ENCODE measurements around the gene NME7. TPM values are rescaled to one million over a fixed set of nuclear protein-coding genes. Genes with fewer than 3 reads are reported as not detected.

NME7 gene
- total RNA-seq, 1 experiment from 2014 or later, result 21.8 TPM

DNA sequence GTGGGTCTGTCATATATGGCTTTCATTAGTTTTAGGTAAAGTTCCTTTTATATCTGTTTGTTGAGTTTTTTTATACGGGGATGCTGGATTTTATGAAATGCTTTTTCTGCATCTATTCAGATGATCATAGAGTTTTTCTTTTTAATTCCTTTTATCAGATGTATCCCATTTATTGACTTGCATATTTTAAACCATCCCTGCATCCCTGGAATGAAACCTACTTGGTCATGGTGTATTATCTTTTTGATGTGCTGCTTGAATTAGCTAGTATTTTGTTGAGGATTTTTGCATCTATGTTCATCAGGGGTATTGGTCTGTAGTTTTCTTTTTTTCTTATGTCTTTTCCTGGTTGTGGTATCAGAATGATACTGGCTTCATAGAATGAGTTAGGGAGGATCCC, 118.0 kb downstream of the NME7 start:
- ChIA-PET CTCF (no interaction called here), POLR2A (no interaction called here), RAD21 (ENCODE audit: low non-redundant PET in 1 of 2, low total read pairs in 2 of 2, uncharacterized antibody in 2 of 2, unreplicated experiment in 2 of 2) (no interaction called here)
- TF ChIP-seq CBX3 (IDR thresholded peaks at IDR 0.05; ENCODE audit: low read depth), result no peak
- no peak for TF ChIP-seq YY1 (IDR thresholded peaks at IDR 0.05; ENCODE audit: extremely low read depth, insufficient replicate concordance, low read depth, low read length)
- TF ChIP-seq EGR1 (IDR thresholded peaks at IDR 0.05; ENCODE audit: low read depth), result no peak
- TF ChIP-seq EZH2 (IDR thresholded peaks at IDR 0.05), result no peak
- no peak for TF ChIP-seq ELF1 (IDR thresholded peaks at IDR 0.05; ENCODE audit: borderline replicate concordance, low read depth)
- TF ChIP-seq SIN3A (IDR thresholded peaks at IDR 0.05; ENCODE audit: low read depth), result no peak
- H2AFZ ChIP-seq (ENCODE audit: low read depth, low read length, poor library complexity, severe bottlenecking), result no peak overlapping the region
- H3K4me3 ChIP-seq (replicated peaks in 1 of 2; ENCODE audit: low read depth in 1 of 2, low read length in 2 of 2), result no peak overlapping the region
- no peaks in the 10 kb centered on the region for H3K4me1 ChIP-seq (ENCODE audit: control insufficient read depth in 1 of 2, insufficient read depth in 2 of 2, low read length in 2 of 2)
- no TSS peak for BruUV-seq (replicated peaks)
- no peaks in the 10 kb centered on the region for H3K9me3 ChIP-seq (ENCODE audit: control insufficient read depth in 1 of 2, insufficient read depth in 1 of 2, low read depth in 1 of 2, low read length in 2 of 2)
- intact Hi-C loops (cut with micrococcal nuclease), result no loop called here
- H4K20me1 ChIP-seq (ENCODE audit: insufficient read depth), result no peaks in the 10 kb centered on the region
- no peaks in the 10 kb centered on the region for H3K27me3 ChIP-seq (ENCODE audit: insufficient read depth, low read length)
- H3K9ac ChIP-seq (ENCODE audit: low read length), result no peak overlapping the region
- H3K79me2 ChIP-seq (ENCODE audit: insufficient read depth, low read length), result no peaks in the 10 kb centered on the region
- ATAC-seq, result no peak
- H3K4me2 ChIP-seq (ENCODE audit: low read length), result no peak overlapping the region
- no peaks in the 10 kb centered on the region for H3K9me2 ChIP-seq (ENCODE audit: insufficient read depth)
- H3K36me3 ChIP-seq (ENCODE audit: control insufficient read depth in 1 of 2, insufficient read depth in 2 of 2, low read length in 2 of 2), result no peaks in the 10 kb centered on the region
- H3K27ac ChIP-seq (ENCODE audit: low read depth, low read length), result no peak overlapping the region
- DNase-seq (ENCODE audit: low read depth, low spot score), result no peak

- POLR2A ChIA-PET, result no interaction called here
- Histone ChIP-seq H3K4me1 (ENCODE audit: control insufficient read depth in 1 of 2, insufficient read depth in 2 of 2, low read length in 2 of 2) (peaks cover 0 to 4% of the 10 kb centered on the region in 2 experiments; a peak in 1 of 4 replicates), H3K9me2 (ENCODE audit: insufficient read depth) (no peaks in the 10 kb centered on the region), H3K79me2 (ENCODE audit: insufficient read depth, low read length) (no peaks in the 10 kb centered on the region), H3K27me3 (ENCODE audit: insufficient read depth, low read length) (no peaks in the 10 kb centered on the region), H2AFZ (ENCODE audit: low read depth, low read length, poor library complexity, severe bottlenecking) (no peak overlapping the region), H3K9me3 (ENCODE audit: control insufficient read depth in 1 of 2, insufficient read depth in 1 of 2, low read depth in 1 of 2, low read length in 2 of 2) (no peaks in the 10 kb centered on the region), H3K36me3 (ENCODE audit: control insufficient read depth in 1 of 2, insufficient read depth in 2 of 2, low read length in 2 of 2) (no peaks in the 10 kb centered on the region), H4K20me1 (ENCODE audit: insufficient read depth) (no peaks in the 10 kb centered on the region), H3K4me2 (ENCODE audit: low read length) (no peak overlapping the region), H3K9ac (ENCODE audit: low read length) (no peak overlapping the region), H3K27ac (ENCODE audit: low read depth, low read length) (no peak overlapping the region), H3K4me3 (replicated peaks in 1 of 2; ENCODE audit: low read depth in 1 of 2, low read length in 2 of 2) (no peak overlapping the region)
- CTCF ChIA-PET, result no interaction called here
- intact Hi-C loops (cut with micrococcal nuclease), result no loop called here
- no peak for DNase-seq (ENCODE audit: low read depth, low spot score)
- BruUV-seq (replicated peaks), result no TSS peak
- ATAC-seq, result no peak
- RAD21 ChIA-PET (ENCODE audit: low non-redundant PET in 1 of 2, low total read pairs in 2 of 2, uncharacterized antibody in 2 of 2, unreplicated experiment in 2 of 2), result no interaction called here
- TF ChIP-seq, protein P1, sequence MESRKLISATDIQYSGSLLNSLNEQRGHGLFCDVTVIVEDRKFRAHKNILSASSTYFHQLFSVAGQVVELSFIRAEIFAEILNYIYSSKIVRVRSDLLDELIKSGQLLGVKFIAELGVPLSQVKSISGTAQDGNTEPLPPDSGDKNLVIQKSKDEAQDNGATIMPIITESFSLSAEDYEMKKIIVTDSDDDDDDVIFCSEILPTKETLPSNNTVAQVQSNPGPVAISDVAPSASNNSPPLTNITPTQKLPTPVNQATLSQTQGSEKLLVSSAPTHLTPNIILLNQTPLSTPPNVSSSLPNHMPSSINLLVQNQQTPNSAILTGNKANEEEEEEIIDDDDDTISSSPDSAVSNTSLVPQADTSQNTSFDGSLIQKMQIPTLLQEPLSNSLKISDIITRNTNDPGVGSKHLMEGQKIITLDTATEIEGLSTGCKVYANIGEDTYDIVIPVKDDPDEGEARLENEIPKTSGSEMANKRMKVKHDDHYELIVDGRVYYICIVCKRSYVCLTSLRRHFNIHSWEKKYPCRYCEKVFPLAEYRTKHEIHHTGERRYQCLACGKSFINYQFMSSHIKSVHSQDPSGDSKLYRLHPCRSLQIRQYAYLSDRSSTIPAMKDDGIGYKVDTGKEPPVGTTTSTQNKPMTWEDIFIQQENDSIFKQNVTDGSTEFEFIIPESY (IDR thresholded peaks at IDR 0.05; ENCODE audit: extremely low read depth, insufficient replicate concordance, low read length), result no peak
- no peak for TF ChIP-seq YY1 (IDR thresholded peaks at IDR 0.05; ENCODE audit: extremely low read depth, insufficient replicate concordance, low read depth, low read length)
- TF ChIP-seq EZH2 (IDR thresholded peaks at IDR 0.05), result no peak
- TF ChIP-seq, protein P2, sequence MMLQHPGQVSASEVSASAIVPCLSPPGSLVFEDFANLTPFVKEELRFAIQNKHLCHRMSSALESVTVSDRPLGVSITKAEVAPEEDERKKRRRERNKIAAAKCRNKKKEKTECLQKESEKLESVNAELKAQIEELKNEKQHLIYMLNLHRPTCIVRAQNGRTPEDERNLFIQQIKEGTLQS (IDR thresholded peaks at IDR 0.05), result no peak
- TF ChIP-seq, protein P3, sequence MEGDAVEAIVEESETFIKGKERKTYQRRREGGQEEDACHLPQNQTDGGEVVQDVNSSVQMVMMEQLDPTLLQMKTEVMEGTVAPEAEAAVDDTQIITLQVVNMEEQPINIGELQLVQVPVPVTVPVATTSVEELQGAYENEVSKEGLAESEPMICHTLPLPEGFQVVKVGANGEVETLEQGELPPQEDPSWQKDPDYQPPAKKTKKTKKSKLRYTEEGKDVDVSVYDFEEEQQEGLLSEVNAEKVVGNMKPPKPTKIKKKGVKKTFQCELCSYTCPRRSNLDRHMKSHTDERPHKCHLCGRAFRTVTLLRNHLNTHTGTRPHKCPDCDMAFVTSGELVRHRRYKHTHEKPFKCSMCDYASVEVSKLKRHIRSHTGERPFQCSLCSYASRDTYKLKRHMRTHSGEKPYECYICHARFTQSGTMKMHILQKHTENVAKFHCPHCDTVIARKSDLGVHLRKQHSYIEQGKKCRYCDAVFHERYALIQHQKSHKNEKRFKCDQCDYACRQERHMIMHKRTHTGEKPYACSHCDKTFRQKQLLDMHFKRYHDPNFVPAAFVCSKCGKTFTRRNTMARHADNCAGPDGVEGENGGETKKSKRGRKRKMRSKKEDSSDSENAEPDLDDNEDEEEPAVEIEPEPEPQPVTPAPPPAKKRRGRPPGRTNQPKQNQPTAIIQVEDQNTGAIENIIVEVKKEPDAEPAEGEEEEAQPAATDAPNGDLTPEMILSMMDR (IDR thresholded peaks at IDR 0.05 in 2 of 3, conservative IDR thresholded peaks at IDR 0.05 in 1 of 3; ENCODE audit: borderline replicate concordance in 1 of 3, insufficient read depth in 1 of 3, low read depth in 2 of 3, low read length in 2 of 3), result no peak
- no peak for TF ChIP-seq ZFX (IDR thresholded peaks at IDR 0.05)
- TF ChIP-seq EZH2phosphoT487 (IDR thresholded peaks at IDR 0.05; ENCODE audit: borderline replicate concordance), result no peak
- no peak for TF ChIP-seq REST (IDR thresholded peaks at IDR 0.05; ENCODE audit: low read depth)
- TF ChIP-seq SIN3A (IDR thresholded peaks at IDR 0.05; ENCODE audit: low read depth), result no peak
- no peak for TF ChIP-seq POLR2A (IDR thresholded peaks at IDR 0.05; ENCODE audit: borderline replicate concordance, extremely low read depth, insufficient read depth, insufficient read length)
- TF ChIP-seq CBX3 (IDR thresholded peaks at IDR 0.05; ENCODE audit: low read depth), result no peak
These were observed 121.9 kb downstream of the NME7 start for GRCh38 chr1:169245706-169246105.
